Activated naive CD4-positive, alpha-beta T cell treated with anti-CD3 and anti-CD28 coated beads, Interleukin-2, amount 50 U/mL, for 72 hours (primary cell): ENCODE results near the gene LZTS3. TPM values are rescaled to one million over a fixed set of nuclear protein-coding genes. Genes with fewer than 3 reads are reported as not detected.

Source experiments
- ATAC-seq, 2 donors: fragments of 150-1000 bp; cut with Tn5 transposase; 2 replicates each; pipeline ENCODE4 v1.10.0; 2021; ENCODE audit warnings: mild to moderate bottlenecking in 2 of 2, moderate library complexity in 2 of 2
- DNase-seq, 2 donors: peaks; one replicate each; pipeline ENCODE4 v3.0.0; 2021 to 2022; ENCODE audit warnings: low spot score in 2 of 2
- H3K27ac Mint-ChIP-seq, 2 donors: one replicate each; pipeline ENCODE4 v1.8.0; 2022; ENCODE audit warnings: mild to moderate bottlenecking in 2 of 2, mixed read lengths in 2 of 2
- H3K36me3 Mint-ChIP-seq, 2 donors: one replicate each; pipeline ENCODE4 v1.8.0; 2022; ENCODE audit warnings: mixed read lengths in 2 of 2
- H3K9me3 Mint-ChIP-seq, 2 donors: one replicate each; pipeline ENCODE4 v1.8.0; 2022; ENCODE audit warnings: mixed read lengths in 2 of 2
- total RNA-seq, 2 donors: library from RNA; stranded (reverse); gene quantifications; one replicate each; pipeline ENCODE4 v1.2.3, GENCODE V29; 2022

LZTS3 gene
- total RNA-seq, 2 donors from 2014 or later: 2.0 to 4.2 TPM

DNA sequence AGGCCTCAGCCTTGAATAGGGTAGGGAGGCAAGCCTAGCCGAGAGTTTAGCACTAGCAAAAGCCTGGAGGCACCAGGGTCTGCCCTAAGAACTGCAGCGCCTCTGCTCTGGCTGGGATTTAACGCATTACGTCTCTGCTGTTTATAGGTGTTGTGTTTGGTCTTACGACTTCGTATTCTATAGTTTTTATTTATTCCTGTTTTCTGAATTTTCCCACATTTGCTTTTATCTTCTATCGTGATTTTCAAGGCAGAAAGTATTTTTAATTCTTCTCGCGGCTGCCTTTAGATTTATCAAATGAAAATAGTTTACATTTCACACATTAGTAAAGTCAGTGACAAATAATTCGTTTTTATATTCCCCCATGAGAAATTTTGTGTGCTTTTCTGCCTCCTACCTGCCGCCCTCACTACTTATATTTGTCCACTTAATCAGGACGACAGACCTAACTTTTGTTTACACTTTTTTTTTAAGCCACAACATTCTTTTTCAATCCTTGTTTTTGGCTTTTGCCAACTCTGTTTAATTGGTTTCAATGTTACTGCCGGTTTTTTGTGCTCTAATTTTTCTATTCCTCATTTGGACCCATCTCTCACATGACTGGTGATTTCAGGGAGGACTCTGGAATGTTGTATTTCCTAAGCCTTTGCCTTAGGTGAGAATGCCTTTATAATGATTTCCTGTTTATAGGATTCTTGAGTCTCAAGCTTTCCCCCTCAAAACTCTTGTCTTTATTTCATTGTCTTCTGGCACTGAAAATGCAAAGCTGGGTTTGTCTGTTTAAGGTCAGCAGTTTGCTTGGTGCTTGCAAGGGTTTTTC, 1.3 kb upstream of the LZTS3 start:
- no peak overlapping the region for H3K27ac Mint-ChIP-seq
- no peak for DNase-seq
- H3K9me3 Mint-ChIP-seq: no peaks in the 10 kb centered on the region
- no peak for ATAC-seq
- H3K36me3 Mint-ChIP-seq: no peaks in the 10 kb centered on the region

DNA sequence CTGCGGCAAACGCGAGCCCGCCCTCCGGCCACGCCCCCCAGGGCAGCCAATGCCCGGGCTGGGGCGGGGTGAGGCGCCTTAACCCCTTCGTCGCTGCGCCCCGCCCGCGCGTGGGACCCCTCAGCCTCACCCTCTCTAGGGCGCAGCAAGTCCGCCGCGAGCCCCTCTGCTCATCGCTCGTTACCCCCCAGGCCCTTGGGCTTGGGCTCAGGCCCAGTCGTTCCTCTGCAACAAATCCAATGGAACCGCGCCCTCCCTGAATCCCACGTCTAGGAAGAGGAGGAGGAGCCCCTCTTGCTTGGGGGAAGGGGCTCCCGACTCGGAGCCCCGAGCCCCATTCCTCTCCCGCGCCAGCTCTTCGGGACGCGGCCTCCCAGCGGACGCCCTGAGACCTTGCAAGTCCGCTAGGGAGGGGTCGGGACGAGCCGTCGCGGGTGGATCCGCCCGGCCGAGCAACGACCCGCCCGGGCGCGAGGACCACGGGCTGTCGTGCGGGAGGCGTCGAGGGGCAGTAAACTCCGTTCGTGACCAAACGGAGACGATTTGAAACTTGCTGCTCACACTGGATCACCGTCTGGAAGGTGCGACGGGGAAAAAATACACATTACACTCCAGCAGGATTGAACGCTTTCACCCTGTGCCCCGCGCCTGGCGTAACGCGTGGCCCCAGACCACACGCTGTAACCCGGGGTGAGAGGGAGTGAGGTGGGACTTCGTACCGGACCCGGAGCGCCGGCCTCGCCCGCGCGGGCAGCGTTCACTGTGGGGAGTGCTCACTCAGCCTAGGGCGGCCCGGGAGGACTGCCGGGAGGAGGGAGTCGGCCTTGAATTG, 477 bp upstream of the LZTS3 start:
- Mint-ChIP-seq H3K9me3 (no peaks in the 10 kb centered on the region), H3K36me3 (no peaks in the 10 kb centered on the region), H3K27ac (no peak overlapping the region)
- peak; percentile 81 to 97 for DNase-seq
- peak; percentile 91 to 95 for ATAC-seq

DNA sequence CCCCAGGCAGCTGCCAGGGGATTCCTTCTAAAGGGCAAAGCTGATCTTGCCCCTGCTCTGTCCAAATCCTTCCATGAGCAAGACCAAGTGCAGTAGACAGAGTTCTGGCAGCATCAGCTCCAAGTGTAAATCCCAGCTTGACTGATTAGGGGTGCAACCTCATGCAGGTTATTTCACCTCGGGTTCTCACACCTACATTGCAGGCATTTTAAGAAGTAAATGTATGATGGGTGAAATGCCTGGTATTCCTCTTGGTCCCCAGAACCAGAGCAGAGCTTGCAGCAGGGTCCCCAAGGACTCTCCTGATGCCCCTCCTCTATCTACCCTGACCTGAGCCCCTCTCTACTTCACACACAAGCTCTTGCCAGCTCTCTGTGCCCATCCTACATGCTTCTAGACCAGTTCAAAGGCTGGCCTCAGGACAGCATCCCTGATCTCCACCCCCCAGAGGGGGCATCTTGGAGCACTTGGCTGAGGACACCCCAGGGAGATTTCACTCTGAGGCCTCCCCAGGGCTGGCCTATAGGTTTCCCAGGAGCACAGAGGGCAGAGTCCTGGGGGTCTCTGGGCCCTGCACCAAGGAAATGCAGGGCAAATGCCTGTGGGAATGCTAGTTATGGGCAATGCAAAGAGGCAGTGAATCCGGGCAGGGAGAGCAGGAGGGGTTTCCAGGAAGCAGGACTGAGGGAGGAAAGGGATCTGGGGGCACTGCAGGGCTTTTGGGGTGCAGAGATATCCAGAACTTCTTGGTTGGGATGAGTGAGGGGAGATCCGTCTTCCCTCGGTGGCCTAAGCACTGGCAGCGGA, 1.0 kb downstream of the LZTS3 start:
- no peaks in the 10 kb centered on the region for H3K9me3 Mint-ChIP-seq
- ATAC-seq (no peak), DNase-seq (no peak)
- peak overlapping the region in 1 of 2 donors; percentile 80 for H3K27ac Mint-ChIP-seq
- H3K36me3 Mint-ChIP-seq: no peaks in the 10 kb centered on the region

DNA sequence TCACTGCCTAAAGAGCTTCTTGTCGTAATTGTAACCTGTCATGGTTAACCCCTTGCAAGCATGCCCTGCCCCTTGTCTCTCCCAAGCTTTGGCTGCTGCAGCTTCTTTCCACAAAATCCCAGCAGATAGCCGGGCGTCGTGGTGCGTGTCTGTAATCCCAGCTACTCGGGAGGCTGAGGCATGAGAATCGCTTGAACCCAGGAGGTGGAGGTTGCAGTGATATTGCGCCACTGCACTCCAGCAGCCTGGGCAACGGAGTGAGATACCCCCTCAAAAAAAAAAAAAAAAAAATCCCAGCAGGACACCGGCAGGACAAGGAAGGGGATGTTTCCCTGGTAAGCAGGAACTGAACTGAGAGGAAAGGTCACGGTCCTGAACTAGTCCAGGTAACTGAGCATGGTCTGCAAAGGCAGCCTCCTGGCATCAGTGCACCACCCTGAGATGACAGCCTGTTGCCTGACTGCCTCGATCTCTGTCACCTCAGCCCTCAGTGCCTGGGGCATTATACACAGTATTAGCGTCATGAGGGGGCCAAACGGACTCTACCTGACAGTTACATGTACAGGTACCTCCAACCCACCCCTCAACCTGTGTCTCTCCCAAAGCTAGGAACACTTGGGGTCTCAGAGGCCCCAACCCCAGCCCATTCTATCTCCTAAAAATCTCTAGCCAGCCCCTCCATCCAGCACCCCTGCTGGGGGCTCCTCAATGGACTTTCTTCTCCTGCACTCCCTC, 1.8 kb downstream of the LZTS3 start:
- no peak overlapping the region for H3K27ac Mint-ChIP-seq
- no peaks in the 10 kb centered on the region for H3K9me3 Mint-ChIP-seq
- no peaks in the 10 kb centered on the region for H3K36me3 Mint-ChIP-seq
- DNase-seq: peak in 1 of 2 donors; percentile 38
- ATAC-seq: no peak

DNA sequence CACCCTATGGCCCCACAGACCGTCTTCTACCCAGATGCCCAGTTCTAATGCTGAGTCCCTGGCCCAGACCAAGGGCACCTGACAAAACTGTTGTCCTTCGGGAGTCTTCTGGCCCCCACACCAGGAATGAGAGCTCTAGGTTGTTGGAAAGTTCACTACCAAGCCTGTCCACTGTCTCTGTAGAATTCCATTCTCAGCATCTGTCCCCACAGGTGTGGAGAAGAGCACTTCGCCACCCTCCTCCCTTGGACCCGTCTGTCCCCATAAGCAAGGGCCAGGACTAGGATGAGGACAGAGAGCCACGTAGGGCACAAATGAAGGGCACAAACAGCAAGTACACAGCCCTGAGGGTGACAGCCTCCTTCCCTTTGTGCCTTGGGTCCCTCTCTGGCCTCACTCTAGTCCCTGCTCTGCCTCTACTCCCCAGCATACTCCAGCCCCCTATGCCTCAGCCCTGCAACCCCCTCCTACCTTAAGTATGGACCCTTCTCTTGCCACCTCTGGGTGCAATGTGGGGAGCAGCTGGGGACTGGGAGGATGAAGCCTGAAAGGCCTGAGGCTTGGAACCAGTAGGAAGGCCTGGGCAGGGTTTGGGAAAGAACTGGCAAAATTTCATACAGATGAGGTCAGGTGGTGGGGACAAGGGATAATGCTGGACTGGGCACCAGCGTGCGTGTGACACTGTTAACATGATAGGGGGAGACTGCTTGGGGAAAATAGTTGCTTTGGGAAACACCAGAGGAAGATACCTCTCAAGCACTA, 4.3 kb downstream of the LZTS3 start:
- DNase-seq (no peak), ATAC-seq (no peak)
- no peak overlapping the region for H3K27ac Mint-ChIP-seq

DNA sequence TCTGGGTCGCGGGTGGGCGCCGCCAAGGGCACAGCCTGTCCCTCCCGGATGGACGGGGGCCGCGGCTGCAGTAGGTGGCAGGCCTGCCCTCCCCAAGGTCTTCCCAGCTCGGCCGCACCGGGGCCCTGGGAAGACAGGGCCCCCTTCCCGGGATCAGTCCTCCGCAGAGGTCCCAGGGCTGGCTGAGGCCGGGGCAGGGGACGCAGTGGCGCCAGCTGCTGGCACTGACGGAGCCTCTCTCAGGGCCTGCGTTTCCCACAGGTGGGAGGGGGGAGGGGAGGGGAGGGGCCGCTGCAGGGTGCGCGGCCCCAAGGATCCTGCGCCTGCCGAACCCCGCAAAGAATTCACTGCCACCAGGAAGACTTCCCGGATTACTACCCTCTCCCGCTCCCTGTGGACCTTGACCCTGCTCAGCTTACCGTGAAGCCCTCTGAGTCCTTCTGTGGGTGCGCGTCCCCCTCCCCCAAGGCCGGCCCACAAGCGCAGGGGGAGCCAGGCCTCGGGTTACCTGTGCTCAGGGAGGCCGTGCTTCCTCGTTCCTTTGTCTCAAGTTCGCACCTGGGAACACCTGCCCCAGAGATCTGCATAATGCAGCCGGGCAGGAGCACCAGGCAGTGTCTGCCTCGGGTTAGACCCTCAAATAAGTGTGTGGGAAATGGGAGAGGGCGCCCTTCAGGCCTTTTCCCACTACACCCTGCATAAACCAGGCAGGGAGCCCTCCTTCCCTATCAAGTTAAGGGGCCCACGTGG, 5.1 kb downstream of the LZTS3 start:
- DNase-seq (no peak), ATAC-seq (no peak)
- H3K27ac Mint-ChIP-seq: no peak overlapping the region
- no peaks in the 10 kb centered on the region for H3K36me3 Mint-ChIP-seq
- H3K9me3 Mint-ChIP-seq: no peaks in the 10 kb centered on the region

More for the DNA sequence above, 4.3 kb downstream of the LZTS3 start:
- Mint-ChIP-seq H3K9me3 (no peaks in the 10 kb centered on the region), H3K36me3 (no peaks in the 10 kb centered on the region)

DNA sequence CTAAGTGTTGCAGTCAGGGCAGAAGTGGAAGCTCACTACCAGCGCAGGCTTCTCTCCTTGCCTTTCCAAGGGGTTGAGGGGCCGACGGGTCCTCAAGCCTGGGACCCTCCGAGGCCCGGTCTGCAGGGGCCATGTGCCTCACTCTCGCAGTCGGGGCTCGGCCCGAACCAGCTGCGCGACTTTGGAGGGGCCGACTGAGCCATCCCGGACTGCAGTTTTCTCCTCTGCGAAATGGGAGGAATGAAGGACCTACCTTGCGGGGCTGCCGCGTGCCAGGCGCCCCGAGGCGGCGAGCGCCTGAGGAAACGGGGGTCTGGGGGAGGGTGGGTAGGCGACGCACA, 5.6 kb downstream of the LZTS3 start:
- DNase-seq: no peak
- ATAC-seq: no peak
- no peaks in the 10 kb centered on the region for H3K36me3 Mint-ChIP-seq
- no peaks in the 10 kb centered on the region for H3K9me3 Mint-ChIP-seq
- no peak overlapping the region for H3K27ac Mint-ChIP-seq

DNA sequence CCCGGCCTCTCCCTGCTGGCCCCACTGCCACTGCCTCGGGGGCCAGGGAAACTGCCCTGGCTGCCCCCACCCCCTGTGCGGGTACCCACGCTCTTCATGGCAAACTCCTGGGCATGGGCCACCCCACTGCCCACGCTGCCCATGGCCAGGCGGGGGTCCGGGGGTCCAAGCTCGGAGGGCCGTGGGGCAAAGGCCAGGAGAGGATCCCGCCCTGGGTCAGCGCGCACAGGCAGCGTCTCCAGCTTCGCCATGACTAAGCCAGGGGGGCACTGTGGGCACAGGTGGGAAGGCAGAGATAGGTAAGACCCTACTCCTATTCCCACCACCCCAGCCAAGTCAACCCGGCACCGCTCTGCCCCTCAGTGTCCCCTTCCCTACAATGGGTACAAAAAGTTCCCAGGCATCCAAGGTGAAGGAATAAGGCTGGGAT, 6.4 kb downstream of the LZTS3 start:
- ATAC-seq: no peak
- DNase-seq: no peak
- H3K27ac Mint-ChIP-seq: no peak overlapping the region
- H3K9me3 Mint-ChIP-seq: no peaks in the 10 kb centered on the region
- no peaks in the 10 kb centered on the region for H3K36me3 Mint-ChIP-seq

DNA sequence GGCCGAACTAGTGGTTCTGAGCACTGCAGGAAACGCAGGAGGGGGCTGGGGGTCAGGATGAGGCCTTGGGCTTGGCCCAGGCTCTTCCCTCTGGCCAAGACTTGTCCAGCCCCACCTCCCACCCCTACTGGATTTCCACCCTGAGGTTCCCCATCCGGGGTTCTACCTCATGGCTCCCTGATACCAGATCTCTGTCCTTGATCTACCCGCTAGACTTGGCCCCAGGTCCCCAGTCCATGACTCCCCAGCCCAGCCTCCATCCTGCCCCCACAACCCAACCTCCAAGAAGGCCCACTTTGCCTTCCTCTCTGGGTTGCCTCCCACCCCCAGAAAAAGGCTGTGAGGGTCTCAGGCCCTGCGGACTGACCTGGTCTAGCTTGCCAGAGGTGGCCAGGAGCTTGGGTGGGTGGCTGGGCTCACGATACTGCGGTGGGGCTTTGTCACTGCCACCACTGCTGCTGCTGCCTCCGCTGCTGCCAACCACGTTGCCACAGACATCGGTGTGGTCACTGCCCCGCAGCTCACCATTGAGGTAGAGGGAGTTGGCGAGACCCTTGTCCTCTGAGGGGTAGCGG, 6.9 kb downstream of the LZTS3 start:
- ATAC-seq (no peak), DNase-seq (no peak)
- no peak overlapping the region for H3K27ac Mint-ChIP-seq
- no peaks in the 10 kb centered on the region for H3K9me3 Mint-ChIP-seq
- no peaks in the 10 kb centered on the region for H3K36me3 Mint-ChIP-seq

DNA sequence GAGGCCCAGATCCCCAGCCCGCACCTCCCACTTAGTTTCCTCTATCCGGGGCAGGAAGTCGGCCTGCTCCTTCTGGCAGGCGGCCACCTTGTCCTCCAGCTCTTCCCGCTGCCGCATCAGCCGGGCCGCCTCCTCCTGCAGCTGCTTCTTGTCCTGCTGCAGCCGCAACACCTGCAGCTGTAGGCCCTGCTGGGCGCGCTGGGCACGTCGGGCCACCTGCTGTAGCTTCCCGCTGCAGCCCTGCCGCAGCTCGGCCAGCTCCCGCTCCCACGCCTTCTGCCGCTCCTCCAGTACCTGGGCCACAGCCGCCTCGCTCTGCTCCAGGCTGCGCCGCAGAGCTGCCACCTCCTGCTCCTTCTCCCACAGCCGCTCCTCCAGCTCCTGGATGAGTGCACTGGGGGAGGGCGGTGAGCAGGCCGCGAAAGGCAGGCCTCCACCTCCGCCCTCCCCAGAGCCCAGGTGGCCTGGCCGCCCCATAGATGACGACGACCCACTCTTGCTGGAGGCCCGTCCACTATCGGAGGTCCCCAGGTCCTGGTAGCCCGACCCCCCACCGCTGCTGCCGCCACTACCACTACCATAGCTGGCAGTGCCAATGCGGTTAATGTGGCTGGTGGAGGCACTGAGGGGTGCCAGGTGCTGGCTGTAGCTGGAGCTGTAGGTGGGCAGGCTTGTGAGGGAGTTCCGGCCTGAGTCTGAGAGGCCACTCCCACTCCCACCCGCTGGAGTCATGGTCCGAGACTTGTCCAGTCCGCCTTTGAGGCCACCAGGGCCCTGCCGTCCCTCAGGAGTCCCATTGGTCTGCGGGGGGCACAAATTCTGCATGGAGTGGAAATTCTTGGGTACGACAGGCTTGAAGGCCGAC, 7.6 kb downstream of the LZTS3 start:
- Mint-ChIP-seq H3K27ac (no peak overlapping the region), H3K9me3 (no peaks in the 10 kb centered on the region), H3K36me3 (no peaks in the 10 kb centered on the region)
- ATAC-seq: no peak
- no peak for DNase-seq

DNA sequence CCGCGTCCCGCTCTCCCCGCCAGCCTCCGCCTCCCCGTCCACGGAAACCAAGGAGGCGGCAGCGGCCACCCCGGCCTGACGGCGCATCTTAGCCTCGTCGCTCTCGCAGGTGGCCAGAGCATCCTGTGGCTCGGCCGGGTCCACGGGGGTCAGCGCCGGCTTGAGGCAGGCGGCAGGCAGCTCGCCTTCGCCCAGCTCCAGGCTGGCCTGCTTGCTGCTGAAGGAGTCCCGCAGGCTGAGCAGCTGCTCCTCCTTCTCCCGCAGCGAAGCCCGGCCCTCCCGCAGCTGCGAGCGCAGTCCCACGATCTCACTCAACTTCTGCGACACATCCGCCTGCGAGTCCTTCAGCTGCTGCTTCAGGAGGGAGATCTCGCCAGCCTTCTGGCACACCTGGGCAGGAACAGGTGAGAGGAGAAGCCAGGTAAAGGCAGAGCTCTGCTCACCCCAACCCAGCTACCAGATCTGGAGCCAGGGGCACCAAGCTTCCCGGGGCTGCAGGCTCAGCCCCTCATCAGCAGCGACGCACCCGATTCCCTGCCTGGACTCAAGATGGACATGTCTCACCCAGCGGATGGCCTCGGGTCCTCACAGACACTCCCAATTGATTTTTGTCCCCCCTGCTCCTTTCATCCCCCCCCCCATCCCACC, 8.5 kb downstream of the LZTS3 start:
- no peak for DNase-seq
- no peak overlapping the region for H3K27ac Mint-ChIP-seq
- peaks cover 0 to 2% of the 10 kb centered on the region in 2 donors for H3K36me3 Mint-ChIP-seq
- H3K9me3 Mint-ChIP-seq: no peaks in the 10 kb centered on the region
- no peak for ATAC-seq

DNA sequence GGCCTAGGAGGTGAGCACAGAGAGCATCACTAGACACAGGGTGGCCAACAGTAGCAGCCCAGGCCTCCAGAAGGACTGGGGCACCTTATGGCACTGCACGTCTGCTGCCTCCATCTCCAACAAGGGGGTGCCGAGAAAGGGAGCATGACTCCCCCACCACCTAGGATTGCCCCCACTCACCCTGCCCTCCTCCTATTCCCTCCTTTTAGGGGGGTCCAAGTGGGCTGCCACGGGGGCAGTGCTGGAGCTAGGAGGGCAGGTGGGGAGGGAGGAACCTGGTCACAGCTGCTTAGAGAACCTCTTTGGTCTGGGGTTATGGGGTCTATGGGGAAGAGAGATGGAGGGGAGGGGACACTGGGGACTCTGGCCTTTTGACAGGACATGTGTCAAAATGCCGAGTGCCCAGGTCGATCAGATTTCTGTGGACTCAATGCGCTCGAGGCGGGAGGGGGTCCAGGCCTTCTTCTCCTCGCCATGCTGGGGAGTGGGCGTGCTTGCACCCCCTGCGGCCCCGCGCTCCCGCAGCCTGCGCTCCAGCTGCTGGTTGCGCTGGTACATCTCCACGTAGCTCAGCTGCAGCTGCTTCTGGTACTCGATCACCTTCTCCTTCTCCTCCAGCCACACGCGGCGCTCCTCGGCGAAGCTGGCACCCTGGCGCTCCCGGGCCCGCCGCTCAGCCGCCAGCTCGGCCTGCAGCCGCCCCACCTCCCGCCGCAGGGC, 9.1 kb downstream of the LZTS3 start:
- DNase-seq (no peak), ATAC-seq (no peak)
- no peak overlapping the region for H3K27ac Mint-ChIP-seq
- H3K9me3 Mint-ChIP-seq: no peaks in the 10 kb centered on the region
- H3K36me3 Mint-ChIP-seq: peaks cover 4 to 8% of the 10 kb centered on the region in 2 donors
